ENCODE data around the gene GGACT.

DNA sequence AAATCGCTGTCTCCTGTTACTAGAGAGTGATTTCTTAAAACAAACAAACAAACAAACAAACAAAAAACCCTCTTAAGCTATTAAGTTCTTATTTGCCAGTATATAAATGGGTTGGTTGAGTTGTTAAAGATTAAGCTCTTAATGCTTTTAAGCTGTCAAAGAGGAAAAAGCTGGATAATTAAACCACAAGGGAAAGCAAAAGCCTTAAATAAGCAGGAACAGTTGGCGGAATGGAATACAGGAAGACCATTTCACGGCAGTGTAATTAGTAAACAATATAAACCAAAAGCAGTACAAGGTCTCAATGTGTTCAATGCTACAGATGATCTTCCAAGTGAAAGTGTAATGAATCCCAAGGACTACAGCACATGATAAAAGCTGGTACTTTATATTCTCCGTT is 32.2 kb upstream of the GGACT start:
- no peak for TF ChIP-seq GATA2 (IDR thresholded peaks at IDR 0.05; ENCODE audit: low read depth, low read length)
- TF ChIP-seq GATA3 (IDR thresholded peaks at IDR 0.05; ENCODE audit: low read depth, low read length), result no peak
